Brain microvascular endothelial cell (primary cell): Measurements from ENCODE around the gene FOS.

Experiments
- DNase-seq: peaks from one replicate; pipeline ENCODE4 v3.0.0-alpha.2; 2020
- H3K27ac ChIP-seq: fragments of 250-450 bp; sonication (Bioruptor Pico); 2 replicates; pipeline ENCODE4 v1.5.1; 2020; ENCODE audit warnings: mild to moderate bottlenecking, moderate library complexity
- H3K27me3 ChIP-seq: fragments of 250-450 bp; sonication (Bioruptor Pico); replicated peaks from 2 replicates; pipeline ENCODE4 v1.5.1; 2020; ENCODE audit warnings: mild to moderate bottlenecking
- H3K36me3 ChIP-seq: fragments of 250-450 bp; sonication (Bioruptor Pico); replicated peaks from 2 replicates; pipeline ENCODE4 v1.5.1; 2020; ENCODE audit warnings: mild to moderate bottlenecking
- H3K4me3 ChIP-seq: 2 replicates; pipeline ENCODE4 v1.5.1; 2011; ENCODE audit warnings: low read depth, mild to moderate bottlenecking, control low read depth, low read length, moderate library complexity
- CTCF ChIP-seq: IDR thresholded peaks from 2 replicates; pipeline ENCODE4 v1.5.1; 2011; ENCODE audit warnings: low read depth, mild to moderate bottlenecking, moderate library complexity, low read length, control low read depth, inconsistent platforms; ENCODE audit errors: missing control alignments
- in situ Hi-C: cut with HindIII; loops from 2 replicates; pipeline ENCODE4 v1.10.0; 2017; ENCODE audit warnings: low sequenced_read_pairs, low pct_ligation_motif_present

Gene FOS

GRCh38 chr14:75278422-75279152 is at the start of gene FOS:
TSS of gene FOS (plus strand) at chr14:75278828. CDS start at chr14:75278983, 155 bp downstream.
- H3K27ac ChIP-seq = peak within 1 kb of the TSS; percentile 100
- peak within 1 kb of the TSS; percentile 99 for H3K4me3 ChIP-seq
- no peak for TF ChIP-seq CTCF
- in situ Hi-C loops = no loop called here
- peak; percentile 94 for DNase-seq
- peaks cover 16% of the 10 kb centered on the region for H3K36me3 ChIP-seq
- H3K27me3 ChIP-seq = no peaks in the 10 kb centered on the region

- TF ChIP-seq CTCF = no peak
- Histone ChIP-seq H3K36me3 (no peaks in the 10 kb centered on the region), H3K27ac (no peak overlapping the region), H3K27me3 (no peaks in the 10 kb centered on the region), H3K4me3 (no peak overlapping the region)
- in situ Hi-C loops = no loop called here
- no peak for DNase-seq
Observed at GRCh38 chr14:75229661-75230139, 48.9 kb upstream of the FOS start.

- DNase-seq = peak; percentile 41
- Histone ChIP-seq H3K27me3 (no peaks in the 10 kb centered on the region), H3K36me3 (no peaks in the 10 kb centered on the region), H3K4me3 (no peak overlapping the region), H3K27ac (no peak overlapping the region)
- peak; percentile 12 for TF ChIP-seq CTCF
- in situ Hi-C loops = no loop called here
Observed at GRCh38 chr14:75230140-75230792, 48.4 kb upstream of the FOS start.

- H3K4me3 ChIP-seq = no peak overlapping the region
- DNase-seq = no peak
- in situ Hi-C loops = no loop called here
Observed at GRCh38 chr14:75231320-75231719, 47.3 kb upstream of the FOS start.

GRCh38 chr14:75232191-75232590 is 46.4 kb upstream of the FOS start:
- no peaks in the 10 kb centered on the region for H3K36me3 ChIP-seq
- DNase-seq = no peak
- H3K27ac ChIP-seq = no peak overlapping the region
- in situ Hi-C loops = no loop called here
- TF ChIP-seq CTCF = no peak
- H3K4me3 ChIP-seq = no peak overlapping the region
- no peaks in the 10 kb centered on the region for H3K27me3 ChIP-seq

More at GRCh38 chr14:75231320-75231719, 47.3 kb upstream of the FOS start:
- Histone ChIP-seq H3K36me3 (no peaks in the 10 kb centered on the region), H3K27ac (no peak overlapping the region), H3K27me3 (no peaks in the 10 kb centered on the region)
- TF ChIP-seq CTCF = no peak

- DNase-seq = no peak
- in situ Hi-C loops = no loop called here
Observed at GRCh38 chr14:75232597-75232996, 46.0 kb upstream of the FOS start.

More at GRCh38 chr14:75232597-75232996, 46.0 kb upstream of the FOS start:
- Histone ChIP-seq H3K4me3 (no peak overlapping the region), H3K27ac (no peak overlapping the region), H3K27me3 (no peaks in the 10 kb centered on the region), H3K36me3 (no peaks in the 10 kb centered on the region)
- no peak for TF ChIP-seq CTCF
